Inflammatory macrophage treated with lipopolysaccharide for 4 hours (primary cell): Measurements from ENCODE around the gene NACAD.
A peak's percentile ranks its signal among the peaks of the same experiment; 100 is the strongest.

Experiments
- DNase-seq: peaks from one replicate; pipeline ENCODE4 v3.0.0-alpha.2; 2020

The NACAD gene

DNA sequence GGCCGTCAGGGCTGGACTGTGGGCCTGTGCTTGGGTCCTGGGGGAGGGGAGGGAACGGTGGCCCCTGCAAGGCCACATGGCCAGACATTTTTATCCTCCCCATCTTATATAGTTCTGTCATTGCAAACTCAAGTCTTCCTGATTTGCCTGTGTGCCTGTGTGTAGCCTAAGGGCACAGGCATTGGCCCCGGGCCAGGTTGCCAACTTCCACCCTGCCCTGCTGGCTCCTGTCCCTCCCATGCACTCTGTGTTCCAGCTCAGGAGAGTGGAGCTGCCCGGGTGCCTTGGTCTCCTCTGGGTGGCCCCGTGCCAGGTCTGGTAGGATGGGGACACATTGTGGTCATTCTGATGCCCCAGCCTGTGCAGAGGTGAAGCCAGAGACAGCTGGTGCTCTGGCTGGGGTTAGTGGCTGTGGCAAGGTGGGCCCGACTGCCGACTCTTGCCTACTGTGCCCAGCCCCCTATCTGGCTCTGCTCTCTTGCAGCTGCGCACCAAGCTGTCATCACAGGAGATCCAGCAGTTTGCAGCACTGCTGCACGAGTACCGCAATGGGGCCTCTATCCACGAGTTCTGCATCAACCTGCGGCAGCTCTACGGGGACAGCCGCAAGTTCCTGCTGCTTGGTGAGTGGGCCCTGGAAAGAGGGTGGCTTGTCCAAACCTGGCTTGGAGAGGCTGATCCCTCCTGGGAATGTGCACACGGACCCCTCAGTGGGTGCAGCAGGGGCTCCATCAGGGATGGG lies 14.8 kb downstream of the NACAD start:
- DNase-seq, result no peak

DNA sequence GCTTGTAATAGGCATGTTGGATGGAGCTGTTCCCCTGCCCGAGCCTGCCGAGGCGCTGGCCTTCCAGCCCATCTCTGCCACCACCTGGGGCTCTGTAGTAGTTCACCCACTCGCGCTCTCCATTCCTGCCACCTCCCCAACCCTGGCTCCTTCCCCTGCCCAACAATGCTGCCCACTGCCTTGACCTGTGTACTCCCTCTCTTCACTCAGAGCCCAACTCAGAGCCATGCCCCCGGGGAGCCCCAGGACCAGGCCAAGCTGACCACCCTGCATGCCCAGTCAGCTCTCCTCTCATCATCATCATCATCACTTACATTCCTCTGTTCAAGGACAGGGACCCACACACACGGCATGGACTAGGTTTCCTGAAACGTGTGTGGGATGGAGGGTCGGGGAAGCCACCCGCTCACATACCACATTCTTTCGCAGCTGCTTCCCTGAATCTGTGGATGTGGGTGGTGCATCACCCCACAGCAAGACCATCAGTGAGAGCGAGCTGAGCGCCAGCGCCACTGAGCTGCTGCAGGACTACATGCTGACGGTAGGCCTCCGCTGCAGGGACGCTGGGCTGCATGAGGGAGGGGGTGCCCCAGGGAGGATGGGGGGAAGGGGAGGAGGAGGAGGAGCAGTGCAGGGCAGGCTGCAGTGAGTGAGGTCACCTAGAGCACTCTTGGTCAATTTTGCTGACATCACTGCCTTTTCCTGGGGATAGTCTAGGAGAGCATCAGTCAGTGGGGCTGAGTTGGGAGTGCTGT lies 15.6 kb downstream of the NACAD start:
- no peak for DNase-seq

DNA sequence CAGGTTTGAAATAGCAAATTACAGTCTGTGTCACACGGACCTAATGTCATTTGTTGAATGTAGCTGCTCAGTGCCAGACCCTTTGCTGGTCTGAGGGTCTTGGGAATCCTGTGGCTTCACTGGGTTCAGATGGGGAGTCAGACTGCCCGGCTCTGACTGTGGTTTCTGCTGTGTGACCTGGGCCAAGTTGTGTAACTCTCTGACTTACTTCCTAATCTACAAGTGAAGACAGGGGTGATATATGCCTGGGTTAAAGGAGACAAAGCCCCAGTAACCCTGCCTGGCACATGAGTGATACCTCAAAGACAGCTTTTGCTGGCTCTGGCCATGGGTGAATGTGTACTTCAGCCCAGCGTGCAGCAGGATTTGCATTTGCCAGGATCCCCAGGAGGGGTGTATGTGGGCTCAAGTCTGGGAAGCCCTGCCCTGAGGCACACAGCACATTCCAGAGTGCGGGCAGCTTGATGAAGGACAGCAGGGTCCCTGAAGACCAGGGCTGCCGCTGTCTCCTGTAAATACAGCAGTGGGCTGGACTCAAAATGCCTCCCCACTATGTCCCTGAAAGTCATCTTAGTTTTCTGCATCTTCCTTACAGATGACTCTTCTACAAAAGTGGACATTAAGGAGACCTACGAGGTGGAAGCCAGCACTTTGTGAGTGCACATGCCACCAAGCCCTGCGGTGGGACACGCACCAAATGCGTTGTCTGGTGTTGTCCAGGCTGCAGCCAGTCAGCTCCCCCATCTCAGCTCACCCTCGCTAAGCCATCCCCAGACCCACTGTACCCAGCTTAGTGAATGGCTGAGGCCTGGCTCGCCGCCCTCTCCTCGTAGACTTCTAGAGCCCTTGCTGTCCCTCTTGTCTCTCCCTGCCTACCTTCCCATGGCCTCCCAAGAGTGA lies 16.4 kb downstream of the NACAD start:
- DNase-seq, result peak; percentile 73

GRCh38 chr7:45071528-45071927 lies 17.2 kb downstream of the NACAD start:
- peak; percentile 31 for DNase-seq

DNA sequence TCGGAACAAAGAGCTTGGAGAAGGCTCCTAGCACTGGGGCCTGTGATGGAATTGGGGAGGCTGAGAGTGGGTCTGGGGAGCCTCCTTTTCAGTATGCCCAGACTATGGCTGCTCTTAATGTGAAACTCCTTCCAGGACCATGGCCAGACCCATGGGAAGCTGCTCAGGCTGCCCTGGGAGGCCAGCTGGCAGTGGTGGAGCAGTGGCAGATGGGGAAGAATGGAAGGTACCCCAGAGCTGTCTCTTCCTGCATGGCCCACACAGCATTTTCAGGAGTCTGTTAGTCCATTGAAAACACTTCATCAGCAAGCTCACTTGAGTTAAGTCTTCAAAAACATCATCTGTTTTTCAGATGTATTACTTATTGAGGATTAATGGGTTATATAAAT lies 18.5 kb downstream of the NACAD start:
- DNase-seq, result no peak

DNA sequence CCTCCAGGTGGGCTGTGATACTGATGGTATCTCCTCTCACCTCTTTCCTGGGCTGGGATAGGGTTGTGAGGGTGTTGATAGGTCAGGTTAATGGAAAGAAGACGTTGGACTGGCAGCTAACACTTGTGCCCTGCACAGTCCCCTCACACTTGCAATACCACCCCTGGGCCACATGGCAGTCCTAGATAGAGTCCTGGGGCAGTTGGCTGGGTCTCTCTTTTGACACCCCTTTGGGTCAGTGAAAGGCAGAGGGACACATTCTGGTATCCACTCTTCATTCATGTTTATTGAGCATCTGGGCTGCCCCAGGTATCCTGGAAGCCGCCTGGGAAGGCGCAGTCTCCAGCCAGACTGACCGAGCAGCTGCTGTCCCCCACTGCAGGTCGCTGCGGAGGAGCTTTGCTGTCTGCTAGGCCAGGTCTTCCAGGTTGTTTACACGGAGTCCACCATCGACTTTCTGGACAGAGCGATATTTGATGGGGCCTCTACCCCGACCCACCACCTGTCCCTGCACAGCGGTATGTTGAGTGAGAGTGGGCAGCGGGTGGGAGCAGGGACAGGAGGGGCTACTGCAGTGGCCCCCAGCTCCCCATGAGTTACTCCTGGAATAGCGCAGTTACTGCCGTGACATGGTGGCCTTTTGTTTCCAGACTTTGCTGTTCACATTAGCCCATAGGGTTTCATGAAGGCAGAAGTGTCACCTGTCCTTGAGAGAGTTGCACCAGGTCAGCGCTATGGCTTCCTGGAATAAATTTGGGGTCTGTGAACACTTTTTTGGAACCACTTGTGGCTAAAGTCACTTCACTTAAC lies 19.1 kb downstream of the NACAD start:
- no peak for DNase-seq

GRCh38 chr7:45068236-45069023 lies 20.3 kb downstream of the NACAD start:
- DNase-seq, result no peak

- DNase-seq, result no peak
Observed at GRCh38 chr7:45067582-45067981, 21.2 kb downstream of the NACAD start.

GRCh38 chr7:45066409-45066808 lies 22.4 kb downstream of the NACAD start:
- DNase-seq, result no peak

DNA sequence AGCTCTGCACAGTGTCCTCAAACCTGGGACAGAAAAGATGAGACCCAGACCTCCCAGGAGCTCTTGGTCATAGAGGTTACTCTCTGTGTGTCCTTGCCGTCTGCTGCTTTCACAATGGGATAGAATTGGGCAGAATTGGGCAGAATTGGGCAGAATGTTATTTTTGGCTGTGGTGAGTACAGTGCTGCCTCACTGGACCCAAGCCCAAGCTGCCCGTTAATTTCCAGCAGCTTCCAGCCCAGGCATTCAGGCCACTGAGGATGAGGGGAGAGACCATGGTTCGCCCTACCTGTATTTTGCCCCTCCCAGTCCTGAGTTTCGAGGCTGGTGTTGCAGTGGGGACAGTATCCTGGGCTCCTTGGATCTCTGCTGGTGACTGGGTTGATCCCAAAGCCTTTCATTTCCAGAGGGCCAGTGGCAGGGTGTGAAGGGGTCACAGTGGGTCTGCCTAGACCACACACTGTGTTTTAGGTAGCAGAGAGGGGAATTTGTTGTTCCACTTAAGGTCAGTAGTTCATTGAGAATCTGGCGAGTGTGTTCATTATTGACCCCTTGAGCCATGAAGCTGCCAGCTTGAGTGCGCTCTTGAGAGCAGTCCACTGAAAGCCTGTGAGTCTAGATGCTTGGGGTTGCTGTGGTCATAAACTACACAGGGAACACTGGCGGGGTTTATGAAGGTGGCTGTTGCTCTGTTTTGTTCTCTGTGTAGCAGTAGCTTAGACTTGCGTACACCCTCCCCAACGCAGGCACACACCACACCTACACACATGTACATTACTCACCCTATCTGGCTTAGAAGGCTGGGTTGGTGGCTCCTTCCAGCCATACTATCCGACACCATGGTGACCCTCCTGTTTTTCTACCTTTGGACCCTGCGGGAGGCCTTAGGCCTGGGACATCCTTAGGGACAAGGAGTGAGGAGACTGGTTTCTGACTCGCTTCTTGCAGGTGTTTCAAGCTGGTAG lies 23.5 kb downstream of the NACAD start:
- no peak for DNase-seq

- DNase-seq, result no peak
Observed at GRCh38 chr7:45064047-45064725, 24.6 kb downstream of the NACAD start.

DNA sequence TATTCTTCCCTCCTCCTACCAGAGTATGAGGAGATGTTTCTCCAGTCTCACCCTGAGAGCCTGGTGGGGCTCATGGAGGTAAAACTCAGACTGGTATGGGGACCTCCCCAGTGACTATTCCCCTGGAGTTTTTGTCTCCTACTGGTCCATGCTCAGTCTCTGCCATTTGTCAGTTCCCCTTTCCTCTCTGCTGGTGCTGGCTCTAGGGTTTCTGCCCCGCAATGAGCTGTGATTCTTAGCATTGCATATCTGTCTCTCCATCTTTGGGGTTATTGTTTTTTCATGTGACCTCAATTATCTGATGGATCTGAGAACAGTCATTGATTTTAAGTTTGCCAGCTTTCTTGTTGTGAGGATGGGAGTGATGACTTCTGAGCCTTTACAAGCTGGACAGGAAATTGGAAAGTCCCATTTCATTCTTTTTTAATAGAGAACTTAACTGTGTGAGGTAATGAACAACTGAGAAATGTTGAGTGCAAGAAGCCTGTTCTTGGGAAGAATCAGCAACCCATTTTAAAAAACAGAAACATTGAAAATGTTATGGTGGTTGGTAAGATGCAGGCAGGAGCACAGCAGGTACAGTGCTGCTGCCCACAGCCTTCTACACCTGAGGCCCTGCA lies 26.9 kb downstream of the NACAD start:
- peak; percentile 54 for DNase-seq

DNA sequence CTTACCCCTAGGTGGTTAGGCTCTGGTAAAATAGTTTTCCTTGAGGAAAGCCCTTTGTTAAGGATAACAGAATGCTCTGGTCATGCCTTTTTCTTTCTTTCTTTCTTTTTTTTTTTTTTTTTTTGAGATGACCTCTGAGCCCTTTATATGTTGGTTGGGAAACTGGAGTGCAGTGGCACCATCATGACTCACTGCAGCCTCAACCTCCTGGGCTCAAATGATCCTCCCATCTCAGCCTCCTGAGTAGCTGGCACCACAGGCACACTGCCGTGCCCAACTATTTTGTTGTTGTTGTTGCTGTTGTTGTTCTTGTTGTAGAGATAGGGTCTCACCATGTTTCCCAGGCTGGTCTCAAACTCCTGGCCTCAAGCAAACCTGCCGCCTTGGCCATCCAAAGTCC lies 27.4 kb downstream of the NACAD start:
- DNase-seq, result peak; percentile 11

- DNase-seq, result no peak
Observed at GRCh38 chr7:45060295-45060694, 28.5 kb downstream of the NACAD start.

GRCh38 chr7:45057878-45058277 lies 30.9 kb downstream of the NACAD start:
- DNase-seq, result peak; percentile 58

DNA sequence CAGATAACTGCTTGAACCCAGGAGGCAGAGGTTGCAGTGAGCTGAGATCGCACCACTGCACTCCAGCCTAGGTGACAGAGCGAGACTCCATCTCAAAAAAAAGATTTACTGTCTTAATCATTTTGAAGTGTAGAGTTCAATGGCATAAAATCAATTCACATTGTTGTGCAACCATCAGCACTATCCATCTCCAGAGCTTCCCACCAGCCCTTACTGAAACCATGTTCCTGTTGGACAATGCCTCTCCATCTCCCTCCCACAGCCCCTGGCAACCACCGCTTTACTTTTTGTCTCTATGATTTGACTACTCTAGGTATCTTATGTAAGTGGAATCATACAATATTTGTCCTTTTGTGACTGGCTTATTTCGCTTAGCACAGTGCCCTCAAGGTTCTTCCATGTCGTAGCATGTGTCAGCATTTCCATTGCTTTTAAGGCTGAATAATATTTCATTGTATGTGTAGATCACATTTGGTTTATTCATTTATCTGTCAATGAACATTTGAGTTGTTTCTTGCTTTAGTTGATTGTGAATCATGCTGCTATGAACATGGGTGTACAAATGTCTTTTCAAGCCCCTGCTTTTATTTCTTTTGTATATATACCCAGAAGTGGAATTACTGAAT lies 33.1 kb downstream of the NACAD start:
- no peak for DNase-seq

DNA sequence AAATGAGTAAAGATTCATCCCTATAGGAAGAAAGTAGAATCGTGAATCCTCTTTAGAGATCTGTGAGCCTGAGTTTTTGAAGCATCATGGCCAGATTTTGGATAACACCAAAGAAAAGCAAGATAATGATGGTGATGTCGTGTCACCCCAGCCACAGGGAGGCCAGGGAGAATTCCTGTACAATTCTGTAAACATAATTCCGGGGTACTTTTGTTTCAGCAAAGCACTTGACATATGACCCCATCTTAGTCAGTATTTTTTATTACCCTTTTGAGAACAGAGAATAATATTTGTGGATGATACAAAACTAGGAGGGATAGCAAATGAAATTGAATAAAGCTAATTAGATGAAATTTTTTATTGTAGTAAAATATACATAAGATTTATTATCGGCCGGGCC lies 33.8 kb downstream of the NACAD start:
- no peak for DNase-seq

GRCh38 chr7:45054442-45054841 lies 34.3 kb downstream of the NACAD start:
- no peak for DNase-seq

GRCh38 chr7:45053941-45054340 lies 34.8 kb downstream of the NACAD start:
- no peak for DNase-seq
